ENCODE results near the gene CYTH1.

- no peak for TF ChIP-seq GATA2 (IDR thresholded peaks at IDR 0.05; ENCODE audit: low read depth, low read length)
- TF ChIP-seq GATA3 (IDR thresholded peaks at IDR 0.05; ENCODE audit: low read depth, low read length): no peak
Observed at GRCh38 chr17:78767806-78768205, 14.3 kb downstream of the CYTH1 start.

Data from SH-SY5Y (cell line).